ENCODE measurements around the gene OSER1.

The OSER1 gene

DNA sequence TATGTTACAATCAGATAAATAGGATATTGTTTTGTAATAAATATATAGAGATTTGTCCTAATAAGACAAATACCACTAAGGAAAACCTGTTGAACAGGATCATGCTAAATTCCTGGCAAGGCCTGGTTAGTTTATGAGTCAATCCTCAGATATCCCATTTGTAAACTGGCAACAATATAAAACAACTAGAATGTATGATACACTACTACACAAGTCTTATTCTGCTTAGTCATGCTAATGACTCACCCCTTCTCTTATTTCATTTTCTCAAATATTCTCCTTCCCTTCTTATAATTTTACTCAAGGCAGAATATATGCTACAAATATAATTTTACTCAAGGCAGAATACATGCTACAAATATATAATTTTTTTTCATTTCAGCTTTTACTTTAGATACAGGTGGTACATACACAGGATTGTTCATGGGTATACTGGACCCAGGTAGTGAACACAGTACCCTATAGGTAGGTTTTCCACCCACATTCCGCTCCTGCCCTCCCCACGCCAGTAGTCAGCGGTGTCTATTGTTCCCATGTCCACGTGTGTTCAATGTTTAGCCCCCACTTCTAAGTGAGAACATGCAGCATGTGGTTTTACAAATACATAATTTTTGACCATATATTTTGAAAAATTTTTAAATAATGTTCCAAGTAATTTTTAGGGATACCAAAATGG, 6.3 kb downstream of the OSER1 start:
- TF ChIP-seq, protein P1, sequence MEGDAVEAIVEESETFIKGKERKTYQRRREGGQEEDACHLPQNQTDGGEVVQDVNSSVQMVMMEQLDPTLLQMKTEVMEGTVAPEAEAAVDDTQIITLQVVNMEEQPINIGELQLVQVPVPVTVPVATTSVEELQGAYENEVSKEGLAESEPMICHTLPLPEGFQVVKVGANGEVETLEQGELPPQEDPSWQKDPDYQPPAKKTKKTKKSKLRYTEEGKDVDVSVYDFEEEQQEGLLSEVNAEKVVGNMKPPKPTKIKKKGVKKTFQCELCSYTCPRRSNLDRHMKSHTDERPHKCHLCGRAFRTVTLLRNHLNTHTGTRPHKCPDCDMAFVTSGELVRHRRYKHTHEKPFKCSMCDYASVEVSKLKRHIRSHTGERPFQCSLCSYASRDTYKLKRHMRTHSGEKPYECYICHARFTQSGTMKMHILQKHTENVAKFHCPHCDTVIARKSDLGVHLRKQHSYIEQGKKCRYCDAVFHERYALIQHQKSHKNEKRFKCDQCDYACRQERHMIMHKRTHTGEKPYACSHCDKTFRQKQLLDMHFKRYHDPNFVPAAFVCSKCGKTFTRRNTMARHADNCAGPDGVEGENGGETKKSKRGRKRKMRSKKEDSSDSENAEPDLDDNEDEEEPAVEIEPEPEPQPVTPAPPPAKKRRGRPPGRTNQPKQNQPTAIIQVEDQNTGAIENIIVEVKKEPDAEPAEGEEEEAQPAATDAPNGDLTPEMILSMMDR (conservative IDR thresholded peaks at IDR 0.05; ENCODE audit: low read depth, low read length), result no peak
- H3K4me3 ChIP-seq (ENCODE audit: low read depth, low read length), result no peak overlapping the region
- peak; percentile 94 for DNase-seq (ENCODE audit: low read depth)

DNA sequence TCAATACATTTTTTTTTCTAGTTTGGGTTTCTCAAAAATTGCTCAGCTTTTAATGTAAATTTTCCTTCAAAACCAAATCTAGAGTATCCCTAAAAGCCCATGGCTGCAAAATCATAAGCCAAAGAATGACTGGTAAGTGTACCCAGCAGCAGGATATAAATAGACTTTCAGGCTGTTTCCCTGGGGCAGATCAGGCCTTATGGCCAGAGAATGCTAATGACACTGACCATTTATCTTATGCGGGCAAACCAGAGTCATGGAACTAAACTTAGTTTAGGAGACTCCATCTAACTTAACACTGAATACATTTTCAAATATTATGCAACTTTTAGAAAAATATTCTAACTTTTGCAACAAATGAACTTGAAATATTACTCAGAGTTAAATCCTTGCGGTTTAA, 7.4 kb downstream of the OSER1 start:
- no peak overlapping the region for H3K4me3 ChIP-seq (ENCODE audit: low read depth, low read length)
- no peak for DNase-seq (ENCODE audit: low read depth)
- TF ChIP-seq, protein P1 (conservative IDR thresholded peaks at IDR 0.05; ENCODE audit: low read depth, low read length), result no peak

DNA sequence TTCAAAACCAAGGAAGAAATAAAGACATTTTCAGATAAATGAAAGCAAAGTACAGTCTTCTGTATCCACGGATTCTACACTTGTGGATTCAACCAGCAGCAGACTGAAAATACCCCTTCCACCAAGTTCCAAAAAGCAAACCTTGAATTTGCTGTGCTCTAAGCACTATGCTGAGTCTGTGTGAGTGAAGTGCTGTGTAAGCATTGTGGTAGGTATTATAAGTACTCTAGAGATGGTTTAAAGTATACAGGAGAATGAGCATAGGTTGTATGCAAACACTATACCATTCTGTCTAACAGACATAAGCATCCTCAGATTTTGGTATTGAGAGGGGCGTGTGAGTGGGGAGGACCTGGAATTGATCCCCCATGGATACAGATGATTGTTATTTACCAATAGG, 9.6 kb downstream of the OSER1 start:
- no peak overlapping the region for H3K4me3 ChIP-seq (ENCODE audit: low read depth, low read length)
- no peak for DNase-seq (ENCODE audit: low read depth)
- TF ChIP-seq, protein P1 (conservative IDR thresholded peaks at IDR 0.05; ENCODE audit: low read depth, low read length), result no peak

DNA sequence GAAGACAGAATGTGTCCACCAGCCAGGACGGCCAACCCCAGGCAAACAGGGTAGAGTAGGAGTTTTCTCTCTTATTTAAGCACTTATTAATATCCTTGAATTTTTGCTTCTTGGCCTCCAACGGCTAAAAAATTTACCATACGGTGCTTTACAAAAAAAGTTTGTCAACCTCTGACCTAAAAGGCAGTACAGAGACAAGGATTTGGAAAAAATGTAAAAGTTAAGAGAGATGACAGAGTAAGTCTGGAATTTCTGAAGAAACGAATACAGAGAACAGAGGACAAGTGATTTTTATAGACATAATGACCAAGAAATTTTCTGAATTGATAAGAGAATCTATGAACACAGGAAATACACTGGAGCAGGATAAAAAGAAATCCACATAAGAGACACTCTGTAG, 10.2 kb downstream of the OSER1 start:
- H3K4me3 ChIP-seq (ENCODE audit: low read depth, low read length), result no peak overlapping the region
- TF ChIP-seq, protein P1 (conservative IDR thresholded peaks at IDR 0.05; ENCODE audit: low read depth, low read length), result no peak
- peak; percentile 57 for DNase-seq (ENCODE audit: low read depth)

DNA sequence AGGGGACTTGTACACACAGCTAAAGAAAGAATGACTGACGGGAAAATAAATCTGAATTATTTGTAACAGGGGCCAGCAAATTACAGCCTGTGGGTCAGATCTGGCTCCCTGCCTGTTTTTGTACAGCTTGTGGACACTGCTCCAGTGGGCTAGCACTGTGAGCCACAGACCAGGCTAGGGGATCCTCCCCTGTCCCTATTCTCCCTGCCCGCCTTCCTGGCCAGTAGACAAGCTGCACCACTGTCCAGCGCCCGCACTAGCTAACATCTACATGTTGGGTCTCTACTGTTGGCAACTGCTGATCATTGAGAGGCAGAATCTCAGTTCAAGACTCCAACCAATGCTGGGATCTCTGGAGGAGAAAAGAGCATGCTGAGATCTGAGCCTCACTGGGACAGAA, 10.7 kb downstream of the OSER1 start:
- no peak for DNase-seq (ENCODE audit: low read depth)
- TF ChIP-seq, protein P1 (conservative IDR thresholded peaks at IDR 0.05; ENCODE audit: low read depth, low read length), result no peak
- H3K4me3 ChIP-seq (ENCODE audit: low read depth, low read length), result no peak overlapping the region

DNA sequence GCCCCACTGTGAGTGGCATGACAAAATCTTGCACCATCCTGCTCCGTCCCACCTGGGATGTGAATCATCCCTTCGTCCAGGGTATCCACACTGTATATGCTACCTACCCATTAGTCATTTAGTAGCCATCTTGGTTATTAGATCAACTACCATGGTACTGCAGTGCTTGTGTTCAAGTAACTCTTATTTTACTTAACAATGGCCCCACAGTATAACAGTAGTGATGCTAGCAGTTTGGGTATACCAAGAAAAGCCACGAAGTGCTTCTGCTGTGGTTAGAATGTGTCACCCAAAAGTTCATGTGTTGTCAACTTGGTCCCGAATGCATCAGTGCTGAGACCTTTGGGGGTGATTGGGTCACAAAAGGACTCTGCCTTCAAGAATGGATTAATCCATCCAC, 11.7 kb downstream of the OSER1 start:
- H3K4me3 ChIP-seq (ENCODE audit: low read depth, low read length), result no peak overlapping the region
- no peak for DNase-seq (ENCODE audit: low read depth)
- TF ChIP-seq, protein P1 (conservative IDR thresholded peaks at IDR 0.05; ENCODE audit: low read depth, low read length), result no peak

DNA sequence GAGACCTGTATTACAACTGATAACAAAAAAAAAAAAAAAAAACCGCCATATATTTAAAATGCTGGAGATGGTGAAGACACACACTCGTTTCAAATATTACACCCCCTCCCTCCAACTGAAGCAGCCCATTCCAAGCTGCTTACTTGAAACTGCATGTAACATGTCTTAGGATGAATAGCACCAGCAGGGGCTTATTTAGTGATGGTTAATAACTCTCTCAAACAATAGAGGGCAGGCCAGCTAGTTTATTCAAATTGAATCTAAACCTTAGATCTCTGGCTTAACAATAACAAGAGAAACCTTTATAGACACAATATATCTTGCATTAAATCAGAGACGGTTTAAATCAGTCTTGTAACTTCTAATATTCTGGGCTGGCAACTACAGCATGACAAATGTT, 14.3 kb downstream of the OSER1 start:
- DNase-seq (ENCODE audit: low read depth), result peak; percentile 39
- no peak overlapping the region for H3K4me3 ChIP-seq (ENCODE audit: low read depth, low read length)
- TF ChIP-seq, protein P1 (conservative IDR thresholded peaks at IDR 0.05; ENCODE audit: low read depth, low read length), result peak; percentile 26

All from choroid plexus epithelial cell (primary cell).